Coronary artery (tissue), 2 donors: ENCODE results near the gene PAPPA.

Experiments used
- DNase-seq: peaks from one replicate; pipeline ENCODE4 v3.0.0-alpha.2; 2017; ENCODE audit warnings: low spot score
- H3K27ac ChIP-seq, 2 donors: fragments of 200-600 bp; sonication (generic); one replicate each; pipeline ENCODE4 v1.5.1; 2016 to 2019
- H3K4me3 ChIP-seq: fragments of 200-600 bp; sonication (generic); 2 replicates; pipeline ENCODE4 v1.5.1; 2016; ENCODE audit warnings: mild to moderate bottlenecking, moderate library complexity
- CTCF ChIP-seq: fragments of 200-600 bp; sonication (generic); IDR thresholded peaks from one replicate; pipeline ENCODE4 v1.5.1; 2019; ENCODE audit warnings: antibody characterized with exemption

Gene PAPPA

DNA sequence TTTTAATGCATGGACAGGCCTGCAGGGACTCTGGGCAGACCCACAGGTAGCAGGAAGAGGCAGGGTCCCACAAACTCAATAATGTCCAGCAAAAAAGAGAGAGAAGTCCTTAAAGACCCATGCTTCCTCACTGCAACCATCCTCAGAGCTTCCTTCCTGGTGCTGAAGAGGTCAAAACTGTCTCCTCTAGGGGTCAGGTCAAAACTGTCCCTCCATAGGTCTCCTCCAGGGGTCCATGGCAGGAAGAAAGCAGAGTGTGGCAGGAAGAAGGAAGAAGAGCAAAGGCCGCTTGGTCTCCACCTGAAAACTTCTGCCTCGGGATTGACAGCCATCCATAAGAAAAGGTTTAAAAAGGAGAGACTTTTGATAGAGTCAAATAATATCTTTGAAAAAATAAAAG lies 271.7 kb downstream of the PAPPA start:
- TF ChIP-seq CTCF = no peak
- H3K27ac ChIP-seq = no peak overlapping the region
- H3K4me3 ChIP-seq = no peak overlapping the region
- DNase-seq = no peak

GRCh38 chr9:116430849-116431248 lies 277.3 kb downstream of the PAPPA start:
- Histone ChIP-seq H3K4me3 (no peak overlapping the region), H3K27ac (no peak overlapping the region)
- DNase-seq = no peak
- no peak for TF ChIP-seq CTCF

- DNase-seq = no peak
- TF ChIP-seq CTCF = no peak
- H3K4me3 ChIP-seq = no peak overlapping the region
These were observed 278.5 kb downstream of the PAPPA start for GRCh38 chr9:116432051-116432450.

GRCh38 chr9:116434314-116434713 lies 280.7 kb downstream of the PAPPA start:
- no peak overlapping the region for H3K27ac ChIP-seq
- no peak for DNase-seq
- no peak overlapping the region for H3K4me3 ChIP-seq
- no peak for TF ChIP-seq CTCF

More at GRCh38 chr9:116432051-116432450, 278.5 kb downstream of the PAPPA start:
- no peak overlapping the region for H3K27ac ChIP-seq

- no peak overlapping the region for H3K4me3 ChIP-seq
- no peak for DNase-seq
- H3K27ac ChIP-seq = no peak overlapping the region
- no peak for TF ChIP-seq CTCF
These were observed 282.1 kb downstream of the PAPPA start for GRCh38 chr9:116435706-116436105.

DNA sequence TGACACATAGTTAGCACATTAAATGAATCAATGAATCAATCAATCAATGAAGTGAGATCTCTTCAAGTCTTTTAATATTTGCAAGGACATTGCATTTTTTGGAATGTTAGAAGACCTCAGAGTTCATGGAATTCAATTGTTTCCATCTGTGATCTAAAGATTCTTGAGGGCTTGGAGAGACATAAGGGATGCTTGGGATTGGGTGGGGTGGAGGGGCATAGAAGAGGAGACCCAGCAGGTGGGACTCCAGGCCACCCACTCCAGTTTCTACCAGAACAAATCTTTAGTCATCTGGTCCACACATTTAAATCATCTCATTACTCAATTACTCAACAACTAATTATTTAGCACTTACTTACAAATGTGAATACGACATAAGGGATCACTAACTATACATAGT lies 282.5 kb downstream of the PAPPA start:
- no peak for DNase-seq
- TF ChIP-seq CTCF = no peak
- Histone ChIP-seq H3K27ac (no peak overlapping the region), H3K4me3 (no peak overlapping the region)

DNA sequence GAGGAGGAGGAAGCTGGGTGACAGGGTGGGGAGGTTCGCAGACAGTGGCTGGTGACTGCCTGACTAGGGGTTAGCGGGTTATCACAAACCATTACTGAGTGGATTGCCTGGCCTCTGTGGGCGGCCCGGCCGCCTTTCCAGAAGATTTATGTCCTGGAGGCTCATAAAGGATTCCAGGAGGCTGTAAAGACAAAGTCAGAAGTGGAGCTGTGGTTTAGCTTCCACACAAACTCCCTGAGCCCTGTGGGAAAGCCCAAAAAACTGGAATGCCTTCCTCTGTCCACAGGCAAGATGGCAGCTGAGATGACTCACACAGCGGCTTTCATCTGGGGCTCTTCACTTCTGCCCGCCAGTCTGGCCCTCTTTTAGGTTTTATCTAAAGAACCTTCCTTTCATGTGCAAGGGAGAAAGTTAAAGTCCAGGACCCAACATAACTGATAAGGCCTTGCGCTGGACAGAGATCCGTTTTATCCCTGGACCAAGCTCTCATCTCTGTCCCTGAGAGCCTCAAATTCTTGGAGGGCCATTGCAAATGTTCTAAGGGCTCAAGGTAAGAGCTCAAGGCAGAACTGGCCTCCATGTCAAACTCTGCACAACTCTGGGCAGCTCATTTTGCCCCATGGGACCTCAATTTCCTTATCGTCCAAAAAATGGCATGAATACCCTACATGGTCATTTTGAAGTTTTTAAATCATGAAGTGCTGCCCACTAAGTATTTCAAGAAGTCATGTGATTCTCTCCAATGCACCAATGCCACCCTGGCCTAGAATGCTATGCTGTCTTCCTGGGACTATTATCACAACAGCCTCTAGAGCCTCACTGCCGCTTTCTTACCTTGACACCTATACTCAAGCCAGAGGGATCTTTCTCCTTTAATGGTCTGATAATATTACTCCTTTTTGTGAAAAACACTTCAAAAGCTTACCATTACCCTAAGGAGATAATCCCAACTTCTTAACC lies 284.1 kb downstream of the PAPPA start:
- H3K27ac ChIP-seq = no peak overlapping the region
- no peak overlapping the region for H3K4me3 ChIP-seq
- no peak for DNase-seq
- TF ChIP-seq CTCF = no peak
